Measurements from ENCODE around the gene ZSWIM4.

- TF ChIP-seq POLR2AphosphoS5 (IDR thresholded peaks at IDR 0.05; ENCODE audit: low read depth, low read length) (no peak), FOXP2 (optimal IDR thresholded peaks at IDR 0.05; ENCODE audit: borderline replicate concordance, extremely low read depth, extremely low read length, insufficient read depth) (no peak), SIN3A (IDR thresholded peaks at IDR 0.05; ENCODE audit: borderline replicate concordance, insufficient read depth, low read length) (no peak), TAF1 (IDR thresholded peaks at IDR 0.05; ENCODE audit: borderline replicate concordance, insufficient read depth, low read length) (no peak)
- TF ChIP-seq, protein P1, sequence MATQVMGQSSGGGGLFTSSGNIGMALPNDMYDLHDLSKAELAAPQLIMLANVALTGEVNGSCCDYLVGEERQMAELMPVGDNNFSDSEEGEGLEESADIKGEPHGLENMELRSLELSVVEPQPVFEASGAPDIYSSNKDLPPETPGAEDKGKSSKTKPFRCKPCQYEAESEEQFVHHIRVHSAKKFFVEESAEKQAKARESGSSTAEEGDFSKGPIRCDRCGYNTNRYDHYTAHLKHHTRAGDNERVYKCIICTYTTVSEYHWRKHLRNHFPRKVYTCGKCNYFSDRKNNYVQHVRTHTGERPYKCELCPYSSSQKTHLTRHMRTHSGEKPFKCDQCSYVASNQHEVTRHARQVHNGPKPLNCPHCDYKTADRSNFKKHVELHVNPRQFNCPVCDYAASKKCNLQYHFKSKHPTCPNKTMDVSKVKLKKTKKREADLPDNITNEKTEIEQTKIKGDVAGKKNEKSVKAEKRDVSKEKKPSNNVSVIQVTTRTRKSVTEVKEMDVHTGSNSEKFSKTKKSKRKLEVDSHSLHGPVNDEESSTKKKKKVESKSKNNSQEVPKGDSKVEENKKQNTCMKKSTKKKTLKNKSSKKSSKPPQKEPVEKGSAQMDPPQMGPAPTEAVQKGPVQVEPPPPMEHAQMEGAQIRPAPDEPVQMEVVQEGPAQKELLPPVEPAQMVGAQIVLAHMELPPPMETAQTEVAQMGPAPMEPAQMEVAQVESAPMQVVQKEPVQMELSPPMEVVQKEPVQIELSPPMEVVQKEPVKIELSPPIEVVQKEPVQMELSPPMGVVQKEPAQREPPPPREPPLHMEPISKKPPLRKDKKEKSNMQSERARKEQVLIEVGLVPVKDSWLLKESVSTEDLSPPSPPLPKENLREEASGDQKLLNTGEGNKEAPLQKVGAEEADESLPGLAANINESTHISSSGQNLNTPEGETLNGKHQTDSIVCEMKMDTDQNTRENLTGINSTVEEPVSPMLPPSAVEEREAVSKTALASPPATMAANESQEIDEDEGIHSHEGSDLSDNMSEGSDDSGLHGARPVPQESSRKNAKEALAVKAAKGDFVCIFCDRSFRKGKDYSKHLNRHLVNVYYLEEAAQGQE (IDR thresholded peaks at IDR 0.05; ENCODE audit: insufficient read depth in 1 of 2, low read depth in 2 of 2, low read length in 2 of 2), result no peak
These were observed 78.7 kb downstream of the ZSWIM4 start for GRCh38 chr19:13873834-13874515.
